SW480 (cell line): Measurements from ENCODE around the gene NLGN1.

Source experiments
- DNase-seq: peaks from one replicate; pipeline ENCODE4 v3.0.0-alpha.2; 2016; ENCODE audit warnings: low spot score

The NLGN1 gene

DNA sequence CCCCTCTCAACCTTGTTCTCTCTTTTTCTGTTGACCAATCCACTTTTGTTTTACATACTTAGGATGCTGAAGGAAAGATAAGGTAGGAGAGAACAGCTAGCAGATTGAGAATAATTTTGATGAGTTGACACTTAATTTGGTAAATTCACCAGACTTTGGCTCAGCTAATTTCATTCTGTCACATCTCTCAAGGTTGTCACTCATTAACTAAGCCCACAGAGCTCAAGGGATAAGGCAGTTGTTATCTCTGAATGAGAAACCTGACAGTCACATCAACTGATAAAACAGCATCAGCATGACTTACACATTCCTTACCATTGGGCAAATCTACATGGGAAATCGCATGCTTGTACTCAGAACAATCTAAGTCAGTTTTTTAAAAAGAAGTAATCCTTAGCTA is 591.4 kb downstream of the NLGN1 start:
- DNase-seq = no peak

DNA sequence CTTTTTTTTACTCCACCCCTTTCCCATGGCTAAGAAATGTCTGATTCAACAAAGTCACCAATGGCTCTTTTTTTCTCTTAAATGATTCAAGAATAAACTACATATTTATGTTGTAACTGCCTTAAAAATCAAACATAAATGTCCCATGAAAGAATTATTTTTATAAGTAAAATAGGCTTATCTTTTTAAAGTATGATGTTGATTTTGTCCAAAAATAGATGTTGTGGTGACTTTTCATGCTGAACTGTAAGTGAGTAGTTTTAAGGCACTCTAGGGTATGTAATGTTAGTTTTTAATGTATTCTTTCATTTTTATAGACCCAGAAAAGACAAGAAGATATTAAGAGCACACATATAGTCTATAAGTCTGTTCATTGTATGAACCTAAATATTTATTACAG is 594.9 kb downstream of the NLGN1 start:
- DNase-seq = no peak

DNA sequence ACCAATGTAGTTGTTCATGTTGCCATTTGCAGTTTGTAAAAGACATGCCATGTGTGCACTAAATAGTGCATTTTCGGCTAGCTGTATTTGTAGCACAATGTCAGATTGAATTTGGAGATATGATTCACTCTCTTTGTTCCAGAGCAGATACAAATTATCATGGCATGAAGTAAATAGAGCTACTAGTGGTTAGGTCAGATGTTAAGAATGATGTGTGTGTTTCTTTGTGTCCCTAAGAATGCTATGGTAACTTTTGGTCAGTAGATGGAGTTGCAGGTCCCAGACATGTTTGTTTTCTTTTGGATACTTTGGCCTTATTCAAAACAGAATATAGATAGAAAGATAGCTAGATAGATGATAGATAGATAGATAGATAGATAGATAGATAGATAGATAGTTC is 595.8 kb downstream of the NLGN1 start:
- DNase-seq = peak; percentile 9

DNA sequence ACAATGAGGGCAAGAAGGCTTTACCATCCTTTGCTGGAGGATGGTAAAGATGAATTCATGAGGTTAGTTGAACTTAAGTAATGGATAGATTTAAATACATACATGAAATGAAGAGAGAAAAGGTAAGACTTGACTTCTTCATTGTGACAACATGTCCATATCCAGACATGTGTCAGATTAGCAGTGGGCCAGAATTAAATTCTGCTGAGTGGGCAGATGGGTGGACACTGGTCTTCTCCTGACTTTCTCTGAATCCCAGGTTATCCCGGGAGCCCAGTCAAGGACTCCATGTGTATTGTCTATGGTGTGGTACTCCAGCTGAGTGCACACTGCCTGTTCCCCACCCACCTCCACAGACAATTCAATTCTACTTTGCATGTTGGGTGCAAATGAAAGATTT is 603.1 kb downstream of the NLGN1 start:
- DNase-seq = no peak

DNA sequence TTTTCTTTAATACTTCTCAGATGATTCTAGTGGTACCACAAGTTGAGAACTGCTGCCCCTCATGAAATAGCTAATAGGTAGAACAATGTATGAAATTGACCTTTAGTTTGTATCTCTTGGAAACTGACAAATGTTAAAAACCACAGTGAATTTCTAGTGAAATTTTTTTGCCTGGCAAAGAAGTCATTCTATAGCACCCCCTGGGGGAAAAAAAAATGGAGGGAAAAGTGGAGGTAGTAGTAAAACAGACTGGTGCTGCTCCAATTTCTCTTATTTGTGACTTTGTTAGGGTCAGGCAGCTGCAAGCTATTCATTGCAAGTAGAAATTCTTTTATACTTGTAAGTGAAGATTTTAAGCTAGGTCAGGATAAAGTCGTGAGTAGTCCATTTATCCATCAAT is 605.0 kb downstream of the NLGN1 start:
- no peak for DNase-seq

DNA sequence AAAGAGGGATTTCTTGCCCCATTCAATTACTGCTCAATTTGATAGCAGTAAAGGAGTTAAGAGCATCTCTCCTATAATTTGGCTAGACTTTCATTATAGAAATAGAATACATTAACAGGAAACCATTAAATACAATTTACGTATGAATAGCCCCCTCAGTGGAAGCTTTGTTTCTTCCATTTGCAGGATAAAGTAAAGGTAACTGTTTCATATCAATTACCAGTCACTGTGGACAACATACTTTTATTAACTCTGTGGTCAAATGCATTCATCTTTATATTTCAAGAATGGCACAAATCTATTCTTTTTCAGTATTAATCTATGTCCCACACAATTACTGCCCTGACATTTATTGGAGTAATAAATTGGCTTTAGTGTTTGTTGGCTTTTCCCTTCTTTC is 613.4 kb downstream of the NLGN1 start:
- DNase-seq = no peak

DNA sequence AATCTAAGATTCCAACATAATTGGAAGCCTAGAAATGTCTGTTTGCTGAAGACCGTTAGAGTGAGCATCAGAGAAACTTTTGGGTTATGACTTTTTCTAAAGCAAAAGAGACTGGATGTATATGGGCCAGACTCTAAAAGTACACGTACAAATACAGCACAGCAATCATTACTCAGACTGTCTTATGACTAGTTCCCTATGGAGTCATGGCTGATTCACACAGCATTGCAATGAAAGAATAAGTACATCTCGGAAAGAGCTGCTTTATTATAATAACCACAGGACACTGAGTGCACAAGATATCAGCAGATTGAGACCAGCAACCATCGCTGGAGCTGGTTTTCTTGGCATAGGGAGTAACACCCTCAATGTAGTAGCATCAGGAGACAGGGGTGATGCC is 618.6 kb downstream of the NLGN1 start:
- no peak for DNase-seq

DNA sequence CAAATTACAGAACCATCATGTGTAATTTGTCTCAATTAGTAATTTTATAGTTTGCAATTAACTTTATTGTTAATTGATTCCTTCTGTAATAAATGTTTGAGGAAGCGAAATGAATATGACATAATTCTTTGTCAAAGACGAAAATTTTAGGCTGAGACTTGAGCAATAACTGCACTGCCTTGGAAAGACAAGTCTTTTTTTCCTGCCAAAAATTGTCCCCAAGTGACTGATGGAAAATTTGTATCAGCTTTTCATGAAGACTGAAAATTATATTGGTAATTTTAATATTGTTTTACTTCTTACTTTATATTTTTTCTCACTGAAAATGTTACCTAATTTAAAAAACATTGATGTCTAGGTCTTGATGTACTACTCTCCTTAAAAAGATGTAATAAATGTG is 622.6 kb downstream of the NLGN1 start:
- DNase-seq = no peak

DNA sequence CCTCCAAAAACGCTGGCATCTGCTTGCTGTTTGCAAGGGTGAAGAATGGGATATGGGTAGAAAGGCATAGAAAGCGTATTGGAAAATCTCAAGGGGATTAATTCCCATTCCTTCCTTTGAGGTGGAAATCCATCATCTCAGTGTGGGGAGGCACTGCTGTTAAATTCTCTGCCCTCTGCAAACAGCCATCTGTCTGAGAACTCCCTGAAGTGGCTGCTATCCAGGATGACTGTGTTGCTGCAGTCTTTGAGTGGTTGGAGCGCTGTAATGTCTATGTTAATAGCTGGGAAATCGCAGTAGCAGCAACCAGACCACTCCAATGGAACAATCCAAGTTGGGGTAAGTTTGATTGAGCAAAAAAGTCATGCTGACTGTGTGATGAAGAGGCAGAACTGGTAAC is 625.9 kb downstream of the NLGN1 start:
- DNase-seq = no peak

DNA sequence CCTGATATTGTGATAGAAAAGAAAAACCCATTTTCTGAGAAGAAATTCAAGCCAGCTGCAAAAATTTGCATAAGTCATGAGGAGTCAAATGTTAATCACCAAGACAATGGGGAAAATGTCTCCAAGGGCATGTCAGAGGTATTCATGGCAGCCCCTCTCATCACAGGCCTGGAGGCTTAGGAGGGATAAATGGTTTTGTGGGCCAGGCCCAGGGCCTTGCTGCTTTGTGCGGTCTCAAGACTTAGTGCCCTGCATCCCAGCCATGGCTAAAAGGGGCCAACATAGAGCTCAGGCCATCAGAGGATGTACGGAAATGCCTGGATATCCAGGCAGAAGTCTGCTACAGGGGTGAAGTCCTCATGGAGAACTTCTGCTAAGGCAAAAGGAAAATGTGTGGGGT is 631.1 kb downstream of the NLGN1 start:
- DNase-seq = no peak

DNA sequence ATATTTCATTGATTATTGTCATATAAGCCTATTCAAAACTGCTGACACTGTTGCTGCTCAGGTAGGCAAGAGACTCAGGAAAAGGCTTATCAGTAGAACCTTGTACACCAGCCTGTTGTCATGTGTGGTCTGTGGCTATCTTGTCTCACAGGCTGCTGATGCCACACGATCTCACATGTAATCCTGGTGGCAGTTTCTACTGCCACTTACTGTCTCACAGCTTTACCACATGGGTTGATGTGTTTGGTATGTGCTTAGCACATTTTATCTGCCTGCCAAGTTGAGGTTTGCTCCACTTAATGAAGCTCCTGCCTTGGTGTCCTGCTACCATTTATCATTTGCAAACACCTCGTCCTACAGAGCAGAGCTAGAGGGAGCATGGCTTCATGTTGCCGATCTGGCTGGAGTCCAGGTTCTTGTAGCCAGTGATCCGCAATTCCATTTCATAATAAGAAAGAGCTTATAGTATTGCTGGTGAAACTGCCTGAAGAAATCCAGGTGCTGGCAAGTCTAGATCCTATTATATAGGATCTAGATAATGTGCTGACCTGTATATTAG is 637.9 kb downstream of the NLGN1 start:
- no peak for DNase-seq

DNA sequence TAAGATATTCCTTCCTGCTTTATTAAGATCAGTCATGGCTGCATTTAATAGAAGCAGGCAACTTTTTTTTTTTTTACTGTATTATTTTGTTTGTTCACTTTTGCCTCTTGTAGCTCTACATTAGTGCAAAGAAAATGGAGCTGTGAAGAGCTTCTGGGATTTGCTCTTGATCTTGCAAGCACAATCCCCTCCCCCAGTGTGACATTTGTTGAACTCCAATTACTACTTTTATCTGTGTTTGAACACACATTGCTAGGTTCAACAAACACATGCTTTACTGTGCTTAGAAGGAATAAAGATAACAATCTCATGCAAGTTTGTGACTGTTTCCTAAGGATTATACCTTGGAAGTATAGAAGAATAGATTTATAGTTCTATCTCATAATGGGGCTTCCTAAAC is 648.8 kb downstream of the NLGN1 start:
- DNase-seq = no peak

DNA sequence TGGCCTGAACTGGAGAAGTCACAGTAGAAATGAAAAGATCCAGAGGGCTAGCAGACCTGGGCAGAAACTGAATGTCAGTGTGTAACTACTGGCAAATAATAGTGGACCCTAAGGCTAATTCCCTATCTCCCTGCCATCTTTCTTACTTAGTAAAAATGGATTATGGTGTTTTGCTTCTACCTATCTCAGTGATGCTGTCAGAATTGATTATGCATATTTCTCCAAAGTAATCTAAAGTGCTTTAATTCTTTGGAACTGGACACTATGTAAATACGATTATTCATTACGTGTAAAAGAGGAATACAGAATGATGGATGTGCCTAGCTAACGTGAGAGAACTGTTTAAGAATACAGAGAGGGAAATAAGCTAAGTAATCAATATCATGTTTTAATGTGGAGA is 651.9 kb downstream of the NLGN1 start:
- no peak for DNase-seq

DNA sequence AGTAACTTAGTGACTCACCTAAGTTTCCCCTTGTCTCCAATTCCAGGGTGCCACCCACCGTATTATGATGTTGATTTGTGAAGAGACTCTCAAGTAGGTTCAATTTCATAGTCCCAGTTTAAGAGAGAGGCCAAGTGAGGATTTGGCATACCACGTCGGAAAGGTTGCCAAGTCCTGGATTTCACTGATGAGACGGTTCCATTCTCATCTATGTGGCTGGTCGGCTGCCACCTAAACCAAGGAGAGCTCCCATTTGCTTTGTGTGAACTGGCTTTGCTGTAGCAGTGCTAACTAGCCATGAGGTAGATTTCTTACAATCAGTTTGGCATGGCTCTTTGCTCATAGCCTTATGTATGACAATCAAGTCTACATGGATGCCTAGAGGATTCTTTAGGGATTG is 653.6 kb downstream of the NLGN1 start:
- DNase-seq = no peak

DNA sequence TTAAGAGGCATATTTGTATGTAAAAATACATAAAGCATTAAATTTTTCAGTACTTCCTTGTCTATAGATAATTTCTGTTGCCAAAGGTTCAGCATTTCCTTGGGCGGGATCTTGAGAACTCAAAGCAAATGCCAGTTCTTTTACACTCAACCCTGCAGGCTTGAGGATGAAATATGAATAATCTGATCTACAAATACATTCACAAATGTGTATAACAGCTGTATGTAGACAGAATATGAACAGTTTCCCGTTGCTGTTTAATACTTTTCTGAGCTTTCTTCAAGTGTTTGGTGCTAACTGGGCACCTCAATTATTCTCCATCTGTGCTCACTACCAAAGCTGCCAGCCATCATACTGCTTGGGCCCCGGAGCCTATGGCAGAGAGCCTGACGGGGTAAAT is 661.3 kb downstream of the NLGN1 start:
- DNase-seq = no peak

DNA sequence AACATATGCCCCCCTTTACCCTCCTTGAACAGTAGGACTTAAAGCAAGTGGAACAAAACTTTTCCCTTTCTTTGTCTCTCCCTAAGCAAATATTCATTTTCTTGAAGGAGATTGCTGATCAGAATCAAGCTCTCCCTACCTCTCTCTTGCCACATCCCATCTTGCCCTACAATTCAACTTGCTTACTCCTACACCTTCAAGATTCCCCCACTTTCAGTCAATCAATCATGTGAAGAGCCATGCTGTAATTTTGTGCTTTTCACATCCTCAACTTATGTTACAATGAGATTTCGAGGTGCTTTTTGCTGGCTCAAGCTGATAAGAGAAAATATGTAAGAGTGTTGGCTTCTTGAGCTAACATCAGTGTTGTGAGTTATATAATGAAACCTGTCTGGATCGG is 662.9 kb downstream of the NLGN1 start:
- no peak for DNase-seq

DNA sequence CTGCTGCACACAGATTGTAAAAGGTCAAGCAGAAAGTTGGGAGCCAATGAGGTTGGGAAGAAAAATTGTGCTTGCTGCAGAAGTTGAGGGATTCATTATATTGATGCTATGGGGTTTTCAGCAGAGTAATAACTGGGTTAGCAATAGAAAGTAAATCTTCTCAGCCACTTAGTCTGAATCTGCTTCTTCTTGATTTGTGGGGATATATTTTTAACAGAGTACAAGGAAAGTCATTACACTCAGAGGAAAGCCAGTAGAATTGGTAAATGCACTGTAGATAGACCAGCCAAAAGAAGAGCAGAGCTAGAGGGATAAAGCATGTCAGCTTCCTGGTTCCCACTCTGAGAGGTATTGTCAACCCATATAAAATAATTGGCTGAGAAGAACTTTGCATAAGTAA is 663.6 kb downstream of the NLGN1 start:
- no peak for DNase-seq

DNA sequence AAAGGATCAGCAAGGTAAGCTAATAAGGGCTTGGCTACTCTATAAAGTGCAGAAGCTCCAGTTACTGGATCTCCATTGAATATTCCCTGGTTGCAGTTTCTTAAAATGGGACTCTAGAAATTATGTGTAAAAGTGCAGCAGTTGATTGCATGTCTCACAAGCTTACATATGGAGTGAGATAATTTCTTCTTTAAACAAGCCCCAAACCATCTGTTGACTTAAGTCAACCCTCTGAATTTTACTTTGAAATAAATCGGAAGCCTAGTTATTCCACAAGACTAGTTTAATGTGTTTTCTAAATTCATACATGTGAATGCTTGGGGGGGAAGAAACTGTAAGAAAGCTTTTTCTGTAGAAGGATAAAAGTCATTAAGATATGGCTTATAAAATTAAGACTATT is 664.2 kb downstream of the NLGN1 start:
- no peak for DNase-seq

DNA sequence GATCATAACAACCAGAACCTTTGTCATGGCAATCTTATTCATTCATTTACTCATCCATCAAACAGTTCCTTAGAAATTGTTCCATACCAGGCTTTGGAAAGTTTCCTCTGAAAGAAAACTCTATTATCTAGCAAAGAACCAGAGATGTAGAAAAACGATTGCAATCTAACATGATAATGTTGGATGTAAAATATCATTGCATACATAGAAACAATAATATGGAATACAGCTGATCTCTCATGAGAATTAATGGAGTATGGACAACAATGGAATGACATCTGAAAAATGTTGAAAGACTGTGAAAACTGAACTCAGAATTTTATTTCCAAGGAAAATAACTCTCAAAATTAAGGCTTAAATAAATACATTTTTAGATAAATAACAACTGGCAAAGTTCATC is 665.4 kb downstream of the NLGN1 start:
- DNase-seq = no peak

DNA sequence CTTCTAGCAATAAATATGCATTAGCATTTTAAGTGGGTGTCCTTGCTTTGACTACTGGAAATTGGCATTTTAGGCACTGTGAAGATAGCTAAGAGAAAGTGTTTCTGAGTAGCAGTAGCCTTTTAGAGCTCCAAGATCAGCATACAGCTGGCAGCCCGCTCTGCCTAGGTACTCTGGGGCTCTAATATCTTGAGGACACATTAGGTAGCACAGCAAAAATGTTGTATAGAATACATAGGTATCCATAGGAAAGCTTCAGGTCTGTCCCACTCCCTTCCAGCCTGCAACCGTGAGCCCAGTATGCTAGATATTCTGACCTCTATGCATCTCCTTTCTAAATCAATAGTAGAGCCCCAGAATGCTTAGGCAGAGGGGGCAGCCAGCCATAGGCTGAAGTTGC is 670.5 kb downstream of the NLGN1 start:
- no peak for DNase-seq

DNA sequence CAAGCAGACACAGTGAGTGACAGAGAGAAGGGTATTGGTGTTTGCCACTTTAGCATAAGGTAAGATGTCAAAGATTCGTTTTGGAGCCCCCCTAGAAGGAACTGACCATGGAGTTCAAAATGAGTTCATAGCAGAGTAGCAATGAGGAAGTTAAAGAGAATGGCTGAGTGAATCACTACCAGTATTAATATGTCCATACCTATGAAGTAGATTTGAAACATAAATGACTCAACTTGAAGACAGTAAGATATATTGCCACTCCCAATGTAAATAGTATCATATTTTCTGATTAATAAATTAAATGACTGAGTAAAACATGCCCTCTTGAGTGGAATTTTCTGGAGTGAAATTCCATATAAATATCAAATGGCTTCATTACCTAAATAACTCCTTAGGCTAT is 675.1 kb downstream of the NLGN1 start:
- DNase-seq = no peak

DNA sequence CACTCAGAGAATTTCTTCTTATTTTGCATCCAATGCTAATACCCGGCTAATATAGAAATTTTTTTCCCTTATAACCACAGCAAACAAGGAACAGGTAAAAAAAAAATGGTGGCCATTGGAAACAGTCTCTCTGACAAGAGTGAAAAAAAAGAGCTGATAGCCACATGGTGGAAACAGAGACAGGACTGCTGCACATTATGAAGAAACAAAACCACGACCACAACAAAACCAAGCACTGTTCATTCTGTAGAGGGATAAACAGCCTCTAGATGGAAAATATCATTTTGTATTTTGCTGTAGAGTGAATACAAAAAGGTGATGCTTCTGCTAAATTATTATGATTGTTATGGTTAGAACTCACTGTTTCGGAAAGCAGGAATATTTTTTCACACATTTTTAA is 686.2 kb downstream of the NLGN1 start:
- no peak for DNase-seq

DNA sequence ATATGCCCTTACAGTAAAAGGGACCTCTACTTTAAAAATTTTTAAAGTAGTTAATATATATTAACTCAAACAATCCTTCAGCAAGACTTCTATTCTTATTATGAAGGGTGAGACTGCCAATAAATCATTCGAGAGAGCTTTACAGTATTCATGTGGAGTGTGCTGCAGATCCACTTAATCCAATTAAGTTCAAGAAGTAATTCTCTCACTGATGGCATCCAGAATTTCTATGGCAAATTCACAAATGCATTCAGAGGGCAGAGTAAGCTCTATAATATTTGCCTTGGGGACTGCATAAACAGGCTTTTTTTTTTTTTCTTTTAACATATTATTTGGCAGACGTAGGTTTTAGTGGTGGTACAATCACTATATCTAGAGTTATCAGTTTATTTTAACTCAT is 692.0 kb downstream of the NLGN1 start:
- no peak for DNase-seq

DNA sequence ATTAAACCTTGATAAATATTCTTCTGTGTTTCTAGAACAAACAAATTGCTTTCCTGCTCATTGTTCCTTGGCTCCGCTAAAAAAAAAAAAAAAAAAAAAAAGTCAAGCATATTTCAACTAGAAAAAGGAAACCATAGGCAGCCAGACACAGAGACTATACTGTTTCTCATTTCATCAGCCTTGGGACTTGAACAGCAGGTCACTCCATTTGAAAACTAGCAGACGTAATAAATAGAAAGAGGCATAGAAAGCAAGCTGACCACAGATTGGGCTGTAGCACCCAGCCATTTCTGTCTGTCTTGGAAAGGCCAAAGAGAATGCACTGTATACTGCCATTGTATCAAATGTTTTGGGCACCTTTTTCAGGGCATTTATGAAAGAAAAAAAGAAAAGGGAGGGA is 697.1 kb downstream of the NLGN1 start:
- no peak for DNase-seq

DNA sequence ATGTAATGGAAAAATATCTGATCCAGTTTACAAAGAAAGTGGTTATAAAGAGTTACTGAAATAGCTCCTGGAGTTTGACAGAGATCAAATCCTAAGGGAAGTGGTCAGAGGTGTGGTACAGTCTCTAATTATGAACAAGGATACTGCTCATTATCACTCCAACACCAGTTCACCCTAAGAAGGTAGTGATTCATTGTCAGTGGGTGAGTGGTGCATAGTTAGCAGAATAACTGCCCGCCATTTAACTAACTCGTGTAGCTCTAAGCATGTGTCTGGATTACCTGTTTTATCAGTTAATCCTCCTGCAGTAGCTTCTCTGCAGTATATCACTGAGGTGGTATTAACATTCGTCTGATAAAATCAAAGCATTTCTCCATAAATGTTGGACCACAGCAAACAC is 700.1 kb downstream of the NLGN1 start:
- DNase-seq = no peak
